ENCODE results near the gene SH3PXD2A.
"Not testable (repeated sequence)": the region's sequence is repeated elsewhere in the genome, so short reads cannot be mapped to it uniquely, and the experiment has no call there.

SH3PXD2A gene

DNA sequence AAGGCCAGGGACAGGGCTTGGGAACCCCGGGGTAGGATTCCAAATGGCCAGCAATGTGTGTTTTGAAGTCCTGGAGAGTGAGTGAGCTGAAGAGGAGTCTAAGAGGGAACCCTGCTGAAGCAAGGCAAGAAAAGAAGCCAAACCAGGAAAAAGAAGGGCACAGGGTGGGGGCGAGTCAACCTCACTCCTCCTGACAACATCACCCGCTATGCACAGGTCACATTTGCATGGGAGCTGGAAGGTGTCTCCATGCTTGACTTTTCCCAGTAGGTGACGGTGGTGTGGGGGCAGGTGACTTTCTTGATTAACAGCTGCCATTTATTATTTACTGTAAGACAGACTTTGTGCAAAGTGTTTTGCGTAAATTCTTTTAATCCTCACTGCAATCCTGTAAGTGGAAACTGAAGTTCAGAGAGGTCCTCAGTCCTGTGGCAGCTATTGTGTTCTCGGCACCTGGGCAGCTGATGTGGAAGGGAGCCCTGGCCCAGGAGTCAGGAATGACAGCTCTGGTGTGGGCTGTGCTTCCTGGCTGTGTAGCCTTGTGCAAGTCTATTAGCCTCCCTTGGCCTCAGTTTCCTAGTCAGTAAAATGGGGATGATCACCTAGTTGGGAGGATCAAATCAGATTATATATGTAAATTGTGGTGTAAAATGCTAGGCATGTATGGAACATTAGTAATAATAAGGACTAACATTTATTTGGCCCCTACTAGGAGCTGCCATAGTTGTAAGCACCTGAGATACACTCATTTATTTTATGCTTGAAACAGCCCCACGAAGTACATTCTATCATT is 90.9 kb downstream of the SH3PXD2A start:
- no peak for DNase-seq

DNA sequence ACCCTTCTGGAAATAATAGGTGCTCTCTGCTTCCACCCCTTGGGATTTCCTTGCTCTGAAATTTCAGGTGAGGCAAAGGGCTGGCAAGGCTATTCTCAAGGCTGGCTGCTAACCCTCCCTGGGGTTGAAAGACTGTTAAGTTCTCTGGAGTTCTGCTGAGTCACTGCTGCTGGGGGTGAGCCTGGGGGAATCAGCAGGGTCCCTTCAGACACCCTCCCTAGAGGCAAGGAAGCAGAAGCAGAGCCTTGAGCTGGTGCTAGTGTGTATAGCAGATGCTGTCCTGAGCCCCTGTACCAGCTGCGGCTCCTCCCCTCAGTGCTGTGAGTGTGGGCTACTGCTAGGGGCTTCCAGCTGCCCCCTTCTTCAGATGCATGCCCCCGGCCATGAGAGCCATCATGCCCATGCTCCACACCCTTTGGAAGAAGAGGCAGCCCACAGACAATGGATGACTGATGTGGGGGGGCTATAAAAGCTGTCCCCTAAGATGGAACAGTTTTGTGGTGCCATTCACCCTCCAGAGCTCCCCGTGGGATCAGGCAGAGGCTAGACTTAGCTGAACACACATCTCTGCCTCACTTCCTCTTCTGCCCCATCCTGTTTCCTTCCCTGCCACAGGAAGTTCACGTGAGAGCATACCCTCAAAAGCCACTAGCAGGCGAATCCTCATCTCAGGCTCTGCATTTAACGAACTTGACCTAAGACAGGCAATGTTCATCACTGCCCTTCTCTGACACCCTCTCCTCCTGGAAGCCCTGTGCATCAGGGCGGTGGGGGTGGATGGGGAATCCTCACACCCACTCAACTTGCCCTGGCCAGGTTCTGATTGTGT is 91.8 kb downstream of the SH3PXD2A start:
- no peak for DNase-seq

DNA sequence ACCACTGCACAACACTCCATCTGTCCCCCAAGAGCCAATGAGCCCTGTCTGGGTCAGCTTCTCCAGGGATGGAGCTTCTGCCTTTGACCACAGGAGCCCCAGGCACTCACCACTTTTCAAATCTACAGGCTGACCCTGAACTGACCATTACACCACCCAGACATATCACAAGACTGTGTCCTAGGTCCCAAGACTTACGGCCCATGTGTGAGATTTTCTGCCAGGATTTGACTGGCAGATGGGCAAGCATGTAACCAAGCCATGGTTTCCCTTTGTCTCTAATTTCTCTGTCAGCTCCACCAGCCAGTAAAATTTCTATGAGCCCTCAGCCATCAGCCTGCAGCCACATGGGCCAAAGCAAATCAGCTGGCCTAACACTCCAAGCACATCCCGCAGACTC is 92.5 kb downstream of the SH3PXD2A start:
- no peak for DNase-seq

DNA sequence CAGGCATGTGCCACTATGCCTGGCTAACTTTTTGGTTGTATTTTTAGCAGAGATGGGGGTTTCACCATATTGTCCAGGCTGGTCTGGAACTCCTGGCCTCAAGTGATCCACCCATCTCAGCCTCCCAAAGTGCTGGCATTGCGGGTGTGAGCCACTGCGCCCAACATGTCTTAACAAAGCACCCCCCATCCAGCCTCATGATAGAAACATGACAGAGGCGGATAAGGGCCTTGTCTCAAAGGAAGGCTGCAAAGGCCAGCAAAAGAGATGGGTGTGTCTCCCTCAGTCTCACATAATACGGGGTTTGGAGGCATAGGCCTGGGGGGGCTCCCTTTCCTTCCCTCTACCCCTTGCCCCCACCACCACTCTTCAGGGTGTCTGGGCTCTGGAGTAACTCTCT is 93.2 kb downstream of the SH3PXD2A start:
- no peak for DNase-seq

DNA sequence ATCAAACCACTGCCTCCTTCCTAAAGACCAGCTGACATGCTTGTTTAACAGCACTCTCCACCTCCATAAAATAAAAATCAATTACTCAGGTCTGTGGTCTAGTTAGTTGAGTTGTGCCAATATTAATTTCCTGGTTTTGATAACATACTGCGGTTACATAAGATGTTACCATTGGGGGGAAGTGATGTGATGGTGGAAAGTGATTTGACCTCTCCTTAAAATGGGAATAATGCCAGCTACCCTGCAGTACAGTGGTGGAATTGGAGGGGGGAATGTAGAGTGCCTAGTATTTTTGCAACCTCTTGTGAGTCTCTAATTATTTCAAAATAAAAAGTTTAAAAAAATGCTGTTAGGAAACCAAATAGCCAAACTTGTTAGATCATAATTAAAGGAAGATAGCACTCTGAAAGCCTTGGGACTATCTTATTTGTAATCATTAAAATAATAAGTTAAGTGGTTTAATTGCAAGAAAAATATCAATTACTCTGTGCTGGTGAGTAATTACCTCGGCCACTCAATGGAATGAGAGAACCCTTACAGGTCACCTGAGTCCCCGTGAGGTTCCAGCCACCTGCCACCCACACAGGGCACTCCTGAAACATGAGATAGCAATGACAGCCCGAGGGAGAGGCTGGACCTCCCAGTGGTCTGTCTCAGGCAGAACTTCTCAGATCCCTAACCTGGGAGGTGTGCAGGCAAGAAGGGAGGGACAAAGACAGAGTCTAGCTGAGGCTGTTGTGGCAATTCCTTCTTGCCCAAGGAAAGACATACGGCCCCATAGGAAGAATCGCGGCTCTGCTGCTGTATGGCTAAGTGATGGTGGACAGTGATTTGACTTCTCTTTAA is 94.1 kb downstream of the SH3PXD2A start:
- no peak for DNase-seq

DNA sequence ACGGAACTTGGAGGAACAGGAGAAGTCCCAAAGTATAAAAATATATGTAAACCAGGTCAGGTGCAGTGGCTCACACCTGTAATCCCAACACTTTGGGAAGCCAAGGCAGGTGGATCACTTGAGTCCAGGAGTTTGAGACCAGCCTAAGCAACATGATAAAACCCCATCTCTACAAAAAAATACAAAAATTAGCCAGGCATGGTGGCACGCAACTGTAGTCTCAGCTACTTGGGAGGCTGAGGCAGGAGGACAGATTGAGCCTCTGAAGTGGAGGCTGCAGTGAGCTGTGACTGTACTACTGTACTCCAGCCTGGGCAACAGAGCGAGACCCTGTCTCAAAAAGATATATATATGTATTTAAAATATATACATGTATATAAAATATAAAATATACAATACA is 95.1 kb downstream of the SH3PXD2A start:
- not testable (repeated sequence) for DNase-seq

DNA sequence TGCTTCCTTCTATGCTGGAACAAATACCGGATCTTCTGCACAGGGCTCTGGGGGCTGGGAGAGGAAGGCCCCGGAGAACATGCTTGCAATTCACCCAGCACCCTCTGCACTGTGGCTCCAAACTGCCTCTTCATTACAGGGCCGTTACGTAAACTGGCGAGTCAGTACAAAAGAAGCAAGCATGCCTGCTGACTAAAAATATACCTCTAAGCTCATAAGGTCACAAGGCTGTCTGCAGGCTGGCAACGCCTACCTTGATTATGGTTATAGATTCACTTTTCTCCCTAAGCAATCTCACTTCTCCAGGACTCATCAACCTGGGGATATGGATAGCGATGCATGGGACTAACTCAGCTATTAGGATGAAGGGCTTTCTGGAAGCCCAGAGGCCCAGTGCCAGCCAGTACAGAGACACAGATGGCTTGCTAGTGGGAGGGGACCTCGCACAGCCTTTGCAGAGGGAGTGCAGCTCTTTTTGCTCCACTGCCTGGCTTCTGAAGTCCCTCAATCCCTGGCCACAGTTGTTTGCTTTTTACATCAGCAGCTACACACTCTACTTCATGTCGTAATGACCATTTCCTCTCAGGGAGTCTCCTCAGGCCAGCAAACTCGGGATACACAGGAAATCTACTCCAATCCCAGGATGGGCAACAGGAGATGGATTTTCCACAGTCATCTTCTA is 96.1 kb downstream of the SH3PXD2A start:
- no peak for DNase-seq

DNA sequence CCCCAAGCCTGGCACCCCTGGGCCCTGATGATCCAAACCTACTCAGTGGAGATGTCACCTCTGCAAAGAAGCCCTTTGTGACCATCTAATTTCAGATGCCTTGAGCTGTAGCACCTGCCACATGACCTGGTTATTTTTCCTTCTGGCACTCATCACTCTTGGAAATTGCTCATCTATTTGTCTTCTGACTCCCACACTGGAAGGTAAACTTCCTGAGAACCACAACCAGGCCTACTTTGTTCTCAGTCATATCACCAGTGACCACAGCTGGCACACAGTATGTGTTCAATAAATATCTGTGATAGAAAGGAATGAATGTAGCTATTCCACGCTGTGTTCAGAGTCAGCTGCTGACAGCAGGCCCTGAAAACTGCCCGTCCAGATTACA is 97.1 kb downstream of the SH3PXD2A start:
- no peak for DNase-seq

DNA sequence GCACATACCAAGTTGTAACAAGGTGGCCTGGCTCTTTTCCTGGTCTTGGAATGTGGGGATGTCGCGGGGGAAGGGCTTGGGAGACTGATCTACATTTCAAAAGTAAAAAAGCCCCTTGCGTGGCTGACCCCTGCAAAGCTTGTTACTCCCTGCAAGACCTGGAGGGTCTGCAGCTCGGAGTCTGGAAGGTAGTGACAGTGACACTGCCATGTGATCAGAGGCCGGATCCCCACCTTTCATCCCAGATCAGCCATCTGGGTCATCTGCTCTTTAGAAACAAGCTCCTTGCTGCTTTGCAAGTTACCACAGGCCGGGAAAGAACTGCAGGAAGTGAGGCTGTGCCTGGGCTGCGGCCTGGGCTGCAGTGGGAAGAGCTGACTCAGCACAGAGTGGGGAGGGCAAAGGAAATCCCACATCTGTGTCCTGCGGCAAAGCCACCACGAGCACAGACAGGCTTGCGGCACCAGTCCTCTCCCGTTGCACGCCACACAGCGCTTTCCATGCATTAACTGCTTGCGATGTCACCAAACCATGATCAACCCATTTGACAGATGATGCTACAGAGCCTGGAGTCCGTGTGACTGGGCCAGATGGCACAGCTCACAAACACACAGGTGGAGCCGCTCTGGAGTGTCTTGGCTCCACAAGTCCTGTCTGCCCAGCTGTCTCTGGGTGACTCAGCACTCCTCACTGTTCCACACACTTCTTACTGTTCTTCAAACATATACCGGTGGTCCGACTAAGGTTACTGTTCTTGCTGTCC is 97.7 kb downstream of the SH3PXD2A start:
- peak; percentile 43 for DNase-seq

DNA sequence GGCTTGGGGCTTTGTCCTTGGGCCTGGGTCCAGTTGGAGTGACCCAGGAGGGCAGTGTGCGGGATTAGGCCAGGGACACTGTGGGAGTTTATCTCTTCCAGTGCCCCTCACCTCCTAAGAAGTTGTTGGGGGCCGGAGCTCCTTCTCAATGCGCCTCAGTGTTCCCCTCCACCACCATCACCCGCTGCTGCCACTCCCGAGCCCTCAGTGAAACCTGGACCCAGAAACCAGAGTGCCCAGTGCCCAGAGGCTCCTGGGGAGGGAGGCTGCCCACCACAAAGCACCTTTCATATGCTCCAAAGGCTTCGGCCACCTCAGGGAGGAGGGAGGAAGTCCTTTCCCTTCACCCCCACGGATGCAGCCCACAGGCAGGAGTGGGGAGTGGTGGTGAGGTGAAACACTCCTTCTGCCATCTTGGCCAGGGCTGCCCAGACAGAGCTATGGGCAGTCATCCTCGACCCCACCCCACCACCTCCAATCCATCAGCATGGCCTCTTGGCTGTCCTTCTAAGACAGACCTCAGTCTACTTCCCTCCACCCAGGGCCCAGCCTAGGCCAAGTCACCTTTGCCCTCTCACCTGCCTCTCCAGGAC is 99.0 kb downstream of the SH3PXD2A start:
- DNase-seq: no peak

DNA sequence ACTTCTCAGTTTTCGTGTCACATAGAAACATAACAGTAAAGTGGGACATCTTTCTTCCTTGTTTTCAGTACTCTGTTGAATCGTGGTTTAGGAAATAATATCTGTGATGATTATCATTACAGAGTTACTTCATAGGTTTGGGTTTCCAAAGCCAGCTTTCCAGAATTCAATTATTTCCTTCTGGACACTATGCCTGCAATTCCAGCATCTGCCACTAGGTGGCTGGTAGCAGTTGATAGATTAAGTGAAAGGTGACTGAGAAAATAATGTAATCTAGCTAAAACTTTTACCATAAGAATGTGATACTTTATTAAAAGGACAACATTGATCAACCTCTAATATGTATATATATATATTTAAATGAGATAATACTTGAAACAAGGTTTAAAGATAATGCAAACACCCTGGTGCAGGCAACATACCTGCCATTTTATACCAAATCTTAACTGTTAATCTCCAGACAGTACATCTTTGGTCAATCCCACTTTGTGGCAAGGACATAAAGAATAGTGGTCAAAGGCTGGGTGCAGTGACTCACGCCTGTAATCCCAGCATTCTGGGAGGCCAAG is 102.6 kb downstream of the SH3PXD2A start:
- peak; percentile 26 for DNase-seq

DNA sequence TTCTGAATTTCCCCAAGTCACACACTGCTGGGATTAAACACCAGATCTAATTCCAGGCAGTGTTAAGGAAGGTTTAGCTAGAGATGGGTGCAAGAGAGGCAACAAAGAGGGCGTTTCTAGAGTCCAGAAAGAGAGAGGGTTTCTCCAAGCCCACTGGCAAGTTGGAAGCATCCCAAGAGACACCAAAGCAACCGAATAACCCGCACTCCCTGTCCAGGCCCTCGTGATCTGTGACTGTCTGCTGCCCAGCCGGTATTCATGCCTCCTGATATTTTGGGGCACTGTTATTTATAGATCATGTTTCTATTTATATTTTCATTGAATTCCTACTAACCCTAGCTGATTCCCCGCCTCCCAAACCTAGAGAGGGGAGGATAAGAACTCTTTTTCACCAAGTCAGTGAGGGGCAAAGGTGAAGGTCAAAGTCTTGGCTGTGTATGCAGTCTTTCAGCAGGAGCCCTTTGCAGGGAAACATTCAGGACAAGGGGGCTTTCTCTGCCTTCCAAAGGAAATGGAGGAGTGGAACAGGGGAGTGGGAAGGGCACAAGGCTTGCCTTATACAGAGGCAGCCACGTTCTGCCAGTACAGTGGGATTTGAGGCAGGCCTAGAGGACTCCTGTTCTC is 103.6 kb downstream of the SH3PXD2A start:
- DNase-seq: no peak

DNA sequence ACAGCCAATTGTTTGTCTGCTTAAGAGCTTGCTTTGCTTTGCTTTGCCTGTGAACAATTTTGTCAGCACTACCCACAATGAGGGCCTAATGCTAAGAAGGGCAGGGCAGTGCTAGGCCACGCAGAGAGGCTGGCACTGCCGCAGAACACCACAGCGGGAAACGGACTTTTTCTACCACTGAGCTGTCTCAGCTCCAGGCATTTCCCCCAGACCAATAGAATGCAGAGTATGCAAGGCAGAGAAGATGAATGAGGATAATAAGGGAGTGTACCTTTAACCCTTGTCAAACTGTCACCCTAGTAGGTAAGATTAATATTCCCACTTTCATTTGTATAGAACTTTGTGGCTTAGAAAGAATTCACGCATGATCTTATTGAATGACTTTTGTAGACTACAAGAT is 104.5 kb downstream of the SH3PXD2A start:
- no peak for DNase-seq

DNA sequence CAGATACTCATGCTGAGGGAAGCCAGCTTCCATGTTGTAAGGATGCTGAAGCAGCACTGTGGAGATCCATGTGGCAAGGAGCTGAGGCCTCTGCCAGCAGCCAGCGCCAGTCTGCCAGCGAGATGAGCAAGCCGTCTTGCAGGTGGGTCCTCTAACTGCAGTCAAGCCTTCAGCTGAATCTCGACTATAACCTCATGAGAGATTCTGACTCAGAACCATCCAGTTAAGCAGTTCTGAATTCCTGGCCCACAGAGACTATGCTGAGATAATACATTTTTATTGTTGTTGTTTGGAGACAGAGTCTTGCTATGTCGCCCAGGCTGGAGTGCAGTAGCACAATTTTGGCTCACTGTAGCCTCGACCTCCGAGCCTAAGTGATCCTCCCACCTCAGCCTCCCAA is 105.6 kb downstream of the SH3PXD2A start:
- DNase-seq: no peak

DNA sequence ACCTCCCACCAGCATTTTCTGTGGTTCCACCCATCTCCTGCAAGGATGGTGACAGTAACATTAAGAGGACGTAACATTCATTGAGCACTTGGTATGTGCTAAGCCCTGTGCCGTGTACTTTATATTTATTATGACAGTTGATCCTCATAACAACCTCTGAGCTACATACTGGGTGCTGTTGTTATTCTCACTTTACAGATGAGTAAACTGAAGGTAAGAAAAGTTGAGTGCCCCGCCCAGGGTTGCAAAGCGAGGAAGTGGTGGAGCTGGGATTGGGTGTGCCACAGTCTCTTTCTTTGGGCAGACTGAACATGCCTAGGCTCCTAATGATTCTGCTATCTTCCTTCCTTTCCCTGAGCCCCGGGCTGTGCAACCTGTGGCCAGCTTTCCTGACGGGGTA is 107.4 kb downstream of the SH3PXD2A start:
- DNase-seq: no peak

DNA sequence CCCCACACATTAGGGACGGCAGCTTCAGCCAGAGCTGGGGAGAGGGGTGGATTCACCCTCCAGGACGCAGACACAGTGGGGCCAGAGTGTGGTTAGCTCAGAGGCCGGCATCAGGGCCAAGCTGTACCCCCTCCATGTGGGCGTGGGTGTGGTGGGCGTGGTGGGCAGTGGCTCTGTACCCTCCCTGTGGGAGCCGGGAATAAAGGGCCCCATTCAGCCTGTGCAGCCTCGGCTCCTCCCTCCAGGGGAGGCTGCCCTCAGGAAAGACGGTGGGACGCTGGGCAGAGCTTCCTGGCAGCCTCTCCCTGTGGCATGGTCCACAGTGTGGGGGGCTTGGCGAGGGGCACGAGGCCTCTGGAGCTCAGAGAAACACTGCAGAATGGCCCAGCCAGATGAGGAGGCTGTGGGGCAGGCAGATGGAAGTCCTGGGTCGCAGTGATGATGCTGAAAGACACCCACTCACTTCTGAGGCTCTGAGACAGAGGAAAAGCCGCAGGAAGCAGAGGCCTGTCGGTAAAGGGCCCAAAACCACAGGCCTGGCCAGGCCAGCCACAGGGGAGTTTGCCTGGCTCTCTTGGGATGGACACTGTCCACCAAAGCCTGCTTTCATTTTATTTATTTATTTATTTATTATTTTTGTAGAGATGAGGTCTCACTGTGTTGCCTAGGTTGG is 108.0 kb downstream of the SH3PXD2A start:
- DNase-seq: no peak

DNA sequence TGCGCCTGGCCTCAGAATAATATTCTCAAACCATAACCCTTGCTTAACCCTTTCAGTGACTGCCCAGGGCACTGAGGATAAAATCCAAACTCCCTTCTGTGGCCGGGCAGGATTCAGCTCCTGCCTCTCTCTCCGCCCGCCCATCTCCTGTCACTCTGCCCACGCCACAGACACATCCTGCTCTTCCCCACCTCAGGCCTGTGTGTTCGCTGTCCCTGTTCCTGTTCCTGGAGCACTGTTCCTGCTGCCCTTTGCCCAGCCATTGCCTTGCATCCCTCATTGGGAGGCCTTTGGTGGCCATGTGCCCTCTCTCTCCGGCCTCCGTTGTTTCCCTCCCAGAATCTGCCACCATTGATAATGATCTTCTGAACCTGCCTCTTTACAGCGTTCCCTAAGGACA is 108.8 kb downstream of the SH3PXD2A start:
- DNase-seq: no peak

DNA sequence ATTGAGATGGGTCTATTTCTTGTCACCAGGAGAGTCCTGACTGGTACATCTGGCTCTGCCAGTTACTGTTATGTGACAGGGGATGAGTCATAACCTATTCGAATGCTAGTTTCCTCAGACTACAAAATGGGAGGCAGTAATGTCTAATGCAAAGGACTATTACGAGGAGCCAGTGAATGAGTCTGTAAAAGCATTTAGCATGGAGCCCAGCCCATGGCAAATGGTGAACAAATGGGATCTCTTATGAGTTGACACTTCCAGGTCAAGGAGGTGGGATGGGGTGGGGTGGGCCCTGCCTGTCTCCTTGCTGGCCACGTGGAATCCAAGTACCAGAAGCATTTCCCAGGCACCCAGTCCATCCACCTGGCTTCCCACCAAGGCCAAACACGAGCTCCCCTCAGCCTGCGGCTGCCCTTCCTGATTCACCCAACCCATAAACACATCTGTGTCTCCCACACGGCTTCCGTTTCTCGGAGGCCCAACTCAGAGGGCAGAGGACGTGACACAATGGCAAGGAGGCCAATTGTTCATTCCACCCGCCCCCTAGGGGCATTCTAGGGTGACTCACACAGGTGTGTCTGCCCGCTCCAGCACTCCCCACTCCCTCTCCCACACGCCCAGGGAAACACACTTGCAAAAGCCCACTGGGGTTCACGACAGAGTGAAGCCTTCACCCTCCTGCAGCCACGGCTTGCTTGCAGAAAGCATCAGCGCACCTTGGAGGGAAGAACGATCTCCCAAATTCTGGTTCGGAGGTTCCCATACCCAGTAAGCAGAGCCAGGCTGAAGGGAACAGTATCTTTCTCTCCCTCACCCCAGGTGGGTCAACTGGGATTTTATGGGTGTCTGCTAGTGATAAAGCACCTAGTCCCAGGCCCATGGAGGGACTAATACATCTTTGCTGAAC is 109.8 kb downstream of the SH3PXD2A start:
- peak; percentile 47 for DNase-seq

DNA sequence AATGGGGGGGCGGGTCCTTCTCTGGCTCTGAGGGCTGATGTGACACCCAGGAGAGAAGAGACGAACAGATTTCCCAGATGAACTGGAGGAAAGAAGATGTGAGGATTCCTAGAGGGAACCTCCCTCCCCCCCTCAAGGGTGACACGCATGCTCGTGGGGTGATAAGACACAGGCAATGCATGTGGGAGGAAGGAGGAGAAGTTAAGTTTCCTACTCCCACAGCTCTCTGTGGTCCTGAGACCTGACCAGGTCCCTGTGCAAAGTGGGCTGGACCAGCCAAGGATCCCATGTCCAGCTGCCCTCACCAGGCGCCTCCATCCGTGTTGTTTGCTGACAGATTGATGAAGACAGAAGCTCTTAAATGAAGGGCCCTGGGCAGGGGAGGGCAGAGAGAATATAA is 112.6 kb downstream of the SH3PXD2A start:
- DNase-seq: no peak
